HEK293 (cell line): ENCODE data around the gene CCBE1.
"Not testable (repeated sequence)": the region's sequence is repeated elsewhere in the genome, so short reads cannot be mapped to it uniquely, and the experiment has no call there.

Experiments used
- CTCF ChIA-PET: fragments of 350-600 bp; formaldehyde crosslinking; extraction: SDS; loops from one replicate; lab custom pipeline; 2021; ENCODE audit warnings: antibody characterized with exemption; lab: Yijun Ruan, JAX
- POLR2A ChIA-PET: fragments of 300-600 bp; formaldehyde crosslinking; extraction: SDS; loops from one replicate; lab custom pipeline; 2020; ENCODE audit warnings: antibody characterized with exemption, inconsistent platforms; lab: Yijun Ruan, JAX
- H3K27ac ChIP-seq: fragments of 200-500 bp; sonication (Bioruptor generic); 2 replicates; pipeline ENCODE4 v1.5.1; 2014; ENCODE audit warnings: low read depth, low read length, control low read depth, inconsistent platforms; ENCODE audit errors: extremely low read depth
- H3K36me3 ChIP-seq, 2 experiments: fragments of 200-500 bp in 1 of 2; sonication (Bioruptor generic) in 1 of 2; 1 replicate in 1 of 2; 2 replicates in 1 of 2; pipeline ENCODE4 v1.5.1; 2014 to 2017; ENCODE audit warnings: inconsistent platforms in 2 of 2, low read length in 2 of 2; ENCODE audit not compliant: control insufficient read depth in 2 of 2, insufficient read depth in 1 of 2
- H3K4me1 ChIP-seq: fragments of 200-500 bp; sonication (Bioruptor generic); 2 replicates; pipeline ENCODE4 v1.5.1; 2014; ENCODE audit warnings: mild to moderate bottlenecking, low read length, inconsistent platforms; ENCODE audit not compliant: control insufficient read depth, insufficient read depth
- H3K4me3 ChIP-seq: 2 replicates; pipeline ENCODE4 v1.5.1; 2011; ENCODE audit warnings: low read depth, mild to moderate bottlenecking, control low read depth, low read length, moderate library complexity
- H3K9me3 ChIP-seq: fragments of 200-500 bp; sonication (Bioruptor generic); 2 replicates; pipeline ENCODE4 v1.5.1; 2014; ENCODE audit warnings: low read depth, low read length, inconsistent platforms; ENCODE audit not compliant: control insufficient read depth, insufficient read depth
- BCL11B ChIP-seq: fragments of 450-650 bp; formaldehyde crosslinking; IDR thresholded peaks from 2 replicates; pipeline ENCODE4 v1.5.1; 2016; ENCODE audit warnings: low read depth, missing biosample characterization, missing genetic modification characterization
- EGR2 ChIP-seq: fragments of 450-650 bp; formaldehyde crosslinking; IDR thresholded peaks from 2 replicates; pipeline ENCODE4 v1.5.1; 2016; ENCODE audit warnings: low read depth, missing biosample characterization, missing genetic modification characterization
- KLF7 ChIP-seq: fragments of 450-650 bp; formaldehyde crosslinking; IDR thresholded peaks from 2 replicates; pipeline ENCODE4 v1.5.1; 2016; ENCODE audit warnings: missing biosample characterization, missing genetic modification characterization, borderline replicate concordance
- REPIN1 ChIP-seq: fragments of 450-650 bp; formaldehyde crosslinking; IDR thresholded peaks from 2 replicates; pipeline ENCODE4 v1.5.1; 2017; ENCODE audit warnings: missing biosample characterization, missing genetic modification characterization, low read depth
- SP3 ChIP-seq: fragments of 450-650 bp; formaldehyde crosslinking; IDR thresholded peaks from 2 replicates; pipeline ENCODE4 v1.5.1; 2016; ENCODE audit warnings: missing biosample characterization, missing genetic modification characterization
- ZBTB20 ChIP-seq: fragments of 450-650 bp; formaldehyde crosslinking; IDR thresholded peaks from 2 replicates; pipeline ENCODE4 v1.5.1; 2016; ENCODE audit warnings: missing biosample characterization, missing genetic modification characterization
- ZFHX2 ChIP-seq: fragments of 450-650 bp; formaldehyde crosslinking; conservative IDR thresholded peaks from 2 replicates; pipeline ENCODE4 v1.5.1; 2016; ENCODE audit warnings: missing biosample characterization, missing genetic modification characterization
- ZNF121 ChIP-seq: fragments of 450-650 bp; formaldehyde crosslinking; IDR thresholded peaks from 2 replicates; pipeline ENCODE4 v1.5.1; 2016; ENCODE audit warnings: missing biosample characterization, missing genetic modification characterization
- ZNF302 ChIP-seq: fragments of 450-650 bp; formaldehyde crosslinking; IDR thresholded peaks from 2 replicates; pipeline ENCODE4 v1.5.1; 2016; ENCODE audit warnings: missing biosample characterization, missing genetic modification characterization, low read depth
- ZNF404 ChIP-seq: fragments of 450-650 bp; formaldehyde crosslinking; IDR thresholded peaks from 2 replicates; pipeline ENCODE4 v1.5.1; 2017; ENCODE audit warnings: missing biosample characterization, missing genetic modification characterization
- ZNF426 ChIP-seq: fragments of 450-650 bp; formaldehyde crosslinking; IDR thresholded peaks from 2 replicates; pipeline ENCODE4 v1.5.1; 2017; ENCODE audit warnings: missing biosample characterization, missing genetic modification characterization, mild to moderate bottlenecking, inconsistent platforms, moderate library complexity
- ZNF513 ChIP-seq: fragments of 450-650 bp; IDR thresholded peaks from 2 replicates; pipeline ENCODE4 v1.5.1; 2018; ENCODE audit warnings: missing biosample characterization, missing genetic modification characterization
- ZNF514 ChIP-seq: fragments of 450-650 bp; formaldehyde crosslinking; IDR thresholded peaks from 2 replicates; pipeline ENCODE4 v1.5.1; 2016; ENCODE audit warnings: missing biosample characterization, missing genetic modification characterization
- ZNF571 ChIP-seq: fragments of 450-650 bp; formaldehyde crosslinking; IDR thresholded peaks from 2 replicates; pipeline ENCODE4 v1.5.0; 2017; ENCODE audit warnings: missing biosample characterization, missing genetic modification characterization
- ZNF585B ChIP-seq: fragments of 450-650 bp; formaldehyde crosslinking; IDR thresholded peaks from 2 replicates; pipeline ENCODE4 v1.5.1; 2016; ENCODE audit warnings: missing biosample characterization, missing genetic modification characterization
- ZNF776 ChIP-seq: fragments of 450-650 bp; formaldehyde crosslinking; IDR thresholded peaks from 2 replicates; pipeline ENCODE4 v1.5.0; 2017; ENCODE audit warnings: missing biosample characterization, missing genetic modification characterization, borderline replicate concordance
- ZNF791 ChIP-seq: fragments of 450-650 bp; formaldehyde crosslinking; IDR thresholded peaks from 2 replicates; pipeline ENCODE4 v1.5.1; 2016; ENCODE audit warnings: missing biosample characterization, missing genetic modification characterization

The CCBE1 gene

GRCh38 chr18:59650266-59650820 is 46.9 kb downstream of the CCBE1 start:
- H3K27ac ChIP-seq: no peak overlapping the region
- ChIA-PET POLR2A (no interaction called here), CTCF (interaction anchor here (0.6 to 2.3 kb wide), 6 partner anchors 18 to 401 kb away, joined by 3 to 15 read pairs (median 3); partner anchors contain the start of gene CCBE1)
- no peaks in the 10 kb centered on the region for H3K36me3 ChIP-seq
- no peak overlapping the region for H3K4me3 ChIP-seq
- TF ChIP-seq ZNF571 (tag by site-specific recombination): no peak
- no peaks in the 10 kb centered on the region for H3K4me1 ChIP-seq
- H3K9me3 ChIP-seq: no peaks in the 10 kb centered on the region

GRCh38 chr18:59649591-59649990 is 47.6 kb downstream of the CCBE1 start:
- no peaks in the 10 kb centered on the region for H3K4me1 ChIP-seq
- no peaks in the 10 kb centered on the region for H3K36me3 ChIP-seq
- no peaks in the 10 kb centered on the region for H3K9me3 ChIP-seq
- POLR2A ChIA-PET: no interaction called here
- no peak for TF ChIP-seq ZNF585B (tag by site-specific recombination)
- no peak for TF ChIP-seq KLF7 (tag by site-specific recombination)
- peak; percentile 32; the same call in 1 of the 2 replicates for TF ChIP-seq EGR2 (tag by site-specific recombination)
- no peak for TF ChIP-seq ZNF514 (tag by site-specific recombination)
- no peak for TF ChIP-seq ZNF302 (tag by site-specific recombination)
- no peak for TF ChIP-seq ZNF426
- peak; percentile 67 for TF ChIP-seq ZFHX2 (tag by site-specific recombination)
- no peak for TF ChIP-seq ZNF404 (tag by site-specific recombination)
- TF ChIP-seq ZNF791 (tag by site-specific recombination): no peak
- no peak overlapping the region for H3K4me3 ChIP-seq
- CTCF ChIA-PET: interaction anchor here (0.6 to 2.3 kb wide), 6 partner anchors 18 to 401 kb away, joined by 3 to 15 read pairs (median 4); partner anchors contain the start of gene CCBE1
- H3K27ac ChIP-seq: no peak overlapping the region

GRCh38 chr18:59648469-59648868 is 48.8 kb downstream of the CCBE1 start:
- H3K36me3 ChIP-seq, H3K4me3 ChIP-seq, H3K9me3 ChIP-seq, H3K27ac ChIP-seq, POLR2A ChIA-PET, H3K4me1 ChIP-seq: not testable (repeated sequence)
- TF ChIP-seq ZNF121 (tag by site-specific recombination): peak; percentile 59; the same call in 1 of the 2 replicates
- CTCF ChIA-PET: interaction anchor here (0.6 to 1.3 kb wide), 4 partner anchors 17 to 189 kb away, joined by 3 to 4 read pairs (median 3); no protein-coding TSS in a partner anchor

- Histone ChIP-seq H3K27ac (no peak overlapping the region), H3K4me1 (no peaks in the 10 kb centered on the region), H3K9me3 (no peaks in the 10 kb centered on the region), H3K36me3 (no peaks in the 10 kb centered on the region), H3K4me3 (no peak overlapping the region)
- ChIA-PET CTCF (interaction anchor here (1.0 to 1.6 kb wide), 6 partner anchors 10 to 50 kb away, joined by 3 to 7 read pairs (median 4); partner anchors contain the start of gene CCBE1), POLR2A (no interaction called here)
- TF ChIP-seq ZBTB20 (tag by site-specific recombination): no peak
- TF ChIP-seq BCL11B (tag by site-specific recombination): no peak
- no peak for TF ChIP-seq ZNF513 (tag by site-specific recombination)
- TF ChIP-seq SP3 (tag by site-specific recombination): no peak
- no peak for TF ChIP-seq REPIN1 (tag by site-specific recombination)
- TF ChIP-seq ZNF776 (tag by site-specific recombination): no peak
Measured at GRCh38 chr18:59646963-59647307, 50.3 kb downstream of the CCBE1 start.
